ENCODE data around the gene C10orf90. TPM values are rescaled to one million over a fixed set of nuclear protein-coding genes. Genes with fewer than 3 reads are reported as not detected.
"Not testable (repeated sequence)": the region's sequence is repeated elsewhere in the genome, so short reads cannot be mapped to it uniquely, and the experiment has no call there.

The C10orf90 gene
- total and polyA plus RNA-seq, 11 donors = not detected

- H3K4me3 ChIP-seq = no peak overlapping the region
- H3K36me3 ChIP-seq = no peaks in the 10 kb centered on the region
- ATAC-seq = no peak
- intact Hi-C loops (cut with DNase I) = loop anchor here in 2 of 10 donors (5.0 to 10.0 kb wide), 2 partner anchors 124 to 393 kb away; no protein-coding TSS in a partner anchor
- H3K4me1 ChIP-seq = no peaks in the 10 kb centered on the region
- peaks cover 0 to 10% (median 0%) of the 10 kb centered on the region in 9 donors for H3K27me3 ChIP-seq
- no peak overlapping the region for H3K27ac ChIP-seq
- no peak for DNase-seq
- TF ChIP-seq CTCF (IDR thresholded peaks at IDR 0.05) (no peak), POLR2A (IDR thresholded peaks at IDR 0.05) (no peak)
- 79 to 82% (median 81%) methylated on average over 7 of the region's 7 CpGs for WGBS, 4 donors
- H3K9me3 ChIP-seq = peaks cover 0 to 8% (median 0%) of the 10 kb centered on the region in 12 donors
Measured at GRCh38 chr10:126380352-126381076, 290.0 kb downstream of the C10orf90 start.

DNA sequence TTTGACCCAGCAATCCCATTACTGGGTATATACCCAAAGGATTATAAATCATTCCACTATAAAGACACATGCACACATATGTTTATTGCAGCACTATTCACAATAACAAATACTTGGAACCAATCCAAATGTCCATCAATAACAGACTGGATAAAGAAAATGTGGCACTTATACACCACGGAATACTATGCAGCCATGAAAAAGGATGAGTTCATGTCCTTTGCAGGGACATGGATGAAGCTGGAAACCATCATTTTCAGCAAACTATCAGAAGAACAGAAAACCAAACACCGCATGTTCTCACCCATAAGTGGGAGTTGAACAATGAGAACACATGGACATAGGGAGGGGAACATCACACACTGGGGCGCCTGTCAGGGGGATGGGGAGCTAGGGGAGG lies 291.3 kb downstream of the C10orf90 start:
- 87 to 92% (median 88%) methylated on average over 3 of the region's 3 CpGs for WGBS, 4 donors
- H3K36me3 ChIP-seq; ATAC-seq; DNase-seq; H3K4me1 ChIP-seq; H3K27me3 ChIP-seq; H3K27ac ChIP-seq; intact Hi-C loops (cut with DNase I); H3K4me3 ChIP-seq: not testable (repeated sequence)
- H3K9me3 ChIP-seq = peaks cover 0 to 16% (median 0%) of the 10 kb centered on the region in 12 donors

GRCh38 chr10:126376956-126377355 lies 293.5 kb downstream of the C10orf90 start:
- Histone ChIP-seq H3K4me1 (no peaks in the 10 kb centered on the region), H3K36me3 (no peaks in the 10 kb centered on the region), H3K27ac (no peak overlapping the region), H3K9me3 (peaks cover 0 to 16% (median 0%) of the 10 kb centered on the region in 12 donors), H3K27me3 (peaks cover 0 to 2% (median 0%) of the 10 kb centered on the region in 9 donors), H3K4me3 (no peak overlapping the region)
- TF ChIP-seq CTCF (IDR thresholded peaks at IDR 0.05) (no peak), POLR2A (IDR thresholded peaks at IDR 0.05) (no peak)
- intact Hi-C loops (cut with DNase I) = no loop called here
- DNase-seq (no peak), ATAC-seq (no peak)
- WGBS, 4 donors = 82 to 92% (median 85%) methylated on average over 2 of the region's 2 CpGs

DNA sequence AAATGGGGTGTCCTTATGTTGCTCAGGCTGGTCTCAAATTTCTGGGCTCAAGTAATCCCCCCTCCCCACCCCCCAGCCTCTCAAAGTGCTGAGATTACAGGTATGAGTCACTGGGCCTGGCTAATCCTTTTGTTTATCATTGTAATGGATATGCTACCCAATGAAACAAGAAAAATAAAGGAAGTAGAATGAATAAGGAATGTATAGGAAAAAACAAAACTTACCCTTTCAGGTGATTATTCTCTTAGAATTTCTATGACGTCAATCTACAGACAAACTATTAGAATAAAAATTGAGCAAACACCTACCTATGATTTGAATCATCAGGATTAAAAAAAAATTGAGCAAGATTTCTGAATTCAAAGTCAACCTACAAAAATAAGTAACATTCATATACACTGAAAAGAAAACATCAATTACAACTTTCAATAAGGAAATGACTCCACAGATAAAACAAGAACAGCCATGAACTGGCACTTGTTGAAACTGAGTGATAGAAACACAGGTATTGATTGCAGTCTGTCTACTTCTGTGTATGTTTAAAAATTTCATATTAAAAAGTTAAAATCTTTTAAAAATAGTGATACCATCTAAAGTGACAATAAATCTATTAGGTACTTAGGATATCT lies 294.5 kb downstream of the C10orf90 start:
- ATAC-seq (no peak), DNase-seq (no peak)
- no peaks in the 10 kb centered on the region for H3K4me1 ChIP-seq
- H3K9me3 ChIP-seq = peaks cover 0 to 16% (median 0%) of the 10 kb centered on the region in 12 donors
- WGBS, 4 donors = 85 to 96% (median 85%) methylated on average over 1 of the region's 1 CpG
- no peak overlapping the region for H3K4me3 ChIP-seq
- no peaks in the 10 kb centered on the region for H3K36me3 ChIP-seq
- intact Hi-C loops (cut with DNase I) = no loop called here
- H3K27me3 ChIP-seq = peaks cover 0 to 2% (median 0%) of the 10 kb centered on the region in 9 donors
- TF ChIP-seq CTCF (IDR thresholded peaks at IDR 0.05) (no peak), POLR2A (IDR thresholded peaks at IDR 0.05) (no peak)
- H3K27ac ChIP-seq = no peak overlapping the region
